GM12872 (cell line): Measurements from ENCODE around the gene ADGRG1.

Experiments
- CTCF ChIP-seq: IDR thresholded peaks from 3 replicates; pipeline ENCODE4 v1.5.1; 2011; ENCODE audit warnings: low read depth, mild to moderate bottlenecking, low read length, moderate library complexity; ENCODE audit not compliant: insufficient read depth

ADGRG1 gene

GRCh38 chr16:57600952-57601580, 27.4 kb upstream of the ADGRG1 start:
- no peak for TF ChIP-seq CTCF

GRCh38 chr16:57601801-57602478, 26.5 kb upstream of the ADGRG1 start:
- no peak for TF ChIP-seq CTCF

- TF ChIP-seq CTCF, result no peak
Observed at GRCh38 chr16:57603115-57604024, 25.1 kb upstream of the ADGRG1 start.

GRCh38 chr16:57604177-57604576, 24.3 kb upstream of the ADGRG1 start:
- TF ChIP-seq CTCF, result no peak

GRCh38 chr16:57606147-57606846, 22.1 kb upstream of the ADGRG1 start:
- no peak for TF ChIP-seq CTCF

- TF ChIP-seq CTCF, result no peak
Observed at GRCh38 chr16:57606847-57607501, 21.5 kb upstream of the ADGRG1 start.
